HEK293T (cell line): ENCODE results near the gene SYN1.

ENCODE experiments used
- ARNT ChIP-seq: fragments of 450-650 bp; IDR thresholded peaks from 2 replicates; pipeline ENCODE4 v1.6.1; 2017; ENCODE audit warnings: mild to moderate bottlenecking
- BHLHE40 ChIP-seq: fragments of 450-650 bp; IDR thresholded peaks from 2 replicates; pipeline ENCODE4 v1.6.1; 2016; ENCODE audit warnings: mild to moderate bottlenecking, moderate library complexity, borderline replicate concordance
- CTBP1 ChIP-seq: fragments of 450-650 bp; IDR thresholded peaks from 2 replicates; pipeline ENCODE4 v1.6.1; 2016; ENCODE audit warnings: borderline replicate concordance
- FOXM1 ChIP-seq: fragments of 450-650 bp; IDR thresholded peaks from 2 replicates; pipeline ENCODE4 v1.6.1; 2017; ENCODE audit warnings: mild to moderate bottlenecking, borderline replicate concordance
- HDGF ChIP-seq: fragments of 450-650 bp; IDR thresholded peaks from 2 replicates; pipeline ENCODE4 v1.6.1; 2017; ENCODE audit warnings: antibody characterized with exemption, borderline replicate concordance
- PKNOX1 ChIP-seq: fragments of 450-650 bp; IDR thresholded peaks from 2 replicates; pipeline ENCODE4 v1.6.1; 2016
- SP1 ChIP-seq: fragments of 450-650 bp; IDR thresholded peaks from 2 replicates; pipeline ENCODE4 v1.6.1; 2017
- SUZ12 ChIP-seq: fragments of 450-650 bp; IDR thresholded peaks from 2 replicates; pipeline ENCODE4 v1.6.1; 2016; ENCODE audit warnings: mild to moderate bottlenecking
- TARDBP ChIP-seq: fragments of 450-650 bp; IDR thresholded peaks from 2 replicates; pipeline ENCODE4 v1.6.1; 2016

DNA sequence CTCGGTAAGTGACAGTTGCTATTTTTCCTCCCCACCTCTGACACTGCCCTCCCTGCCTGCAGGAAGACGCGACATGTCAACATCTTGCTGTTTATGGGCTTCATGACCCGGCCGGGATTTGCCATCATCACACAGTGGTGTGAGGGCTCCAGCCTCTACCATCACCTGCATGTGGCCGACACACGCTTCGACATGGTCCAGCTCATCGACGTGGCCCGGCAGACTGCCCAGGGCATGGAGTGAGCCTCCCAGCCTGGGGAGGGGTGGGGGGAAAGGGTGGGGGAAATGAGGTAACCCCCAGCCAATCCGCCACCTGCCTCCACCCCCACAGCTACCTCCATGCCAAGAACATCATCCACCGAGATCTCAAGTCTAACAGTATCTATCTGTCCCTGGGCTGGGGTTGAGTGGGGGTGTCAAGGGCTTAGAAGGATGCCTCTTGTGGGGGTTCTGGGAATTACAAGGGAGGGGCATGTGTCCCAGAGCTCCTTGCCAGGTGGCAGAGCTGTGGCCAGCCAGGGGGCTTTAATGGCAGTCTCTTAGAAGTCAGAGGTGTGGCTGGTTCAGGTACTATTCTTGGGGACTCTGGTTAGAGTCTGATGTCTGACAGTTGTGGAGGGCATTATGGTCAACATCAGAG is 50.9 kb downstream of the SYN1 start:
- TF ChIP-seq ARNT (no peak), SP1 (no peak), PKNOX1 (no peak), FOXM1 (no peak), TARDBP (no peak), SUZ12 (no peak), HDGF (no peak), CTBP1 (no peak), BHLHE40 (no peak)
